Measurements from ENCODE around the gene WRAP53. TPM values are rescaled to one million over a fixed set of nuclear protein-coding genes. Genes with fewer than 3 reads are reported as not detected.

Gene WRAP53
- total RNA-seq, 2 experiments from 2014 or later: 24.8 to 30.7 TPM

DNA sequence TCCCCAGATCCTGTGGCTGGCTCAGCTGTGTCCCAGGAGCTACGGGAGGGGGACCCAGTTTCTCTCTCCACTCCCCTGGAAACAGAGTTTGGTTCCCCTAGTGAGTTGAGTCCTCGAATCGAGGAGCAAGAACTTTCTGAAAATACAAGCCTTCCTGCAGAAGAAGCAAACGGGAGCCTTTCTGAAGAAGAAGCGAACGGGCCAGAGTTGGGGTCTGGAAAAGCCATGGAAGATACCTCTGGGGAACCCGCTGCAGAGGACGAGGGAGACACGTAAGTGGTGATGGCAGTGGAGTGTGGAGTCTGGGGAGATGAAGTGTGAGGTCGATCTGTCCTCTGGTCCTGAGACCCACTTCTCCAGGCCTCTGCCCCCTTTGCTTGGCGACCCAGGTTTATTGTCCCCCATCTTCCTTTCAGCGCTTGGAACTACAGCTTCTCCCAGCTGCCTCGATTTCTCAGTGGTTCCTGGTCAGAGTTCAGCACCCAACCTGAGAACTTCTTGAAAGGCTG lies 585 bp downstream of the WRAP53 start:
- DNase-seq (ENCODE audit: low spot score): no peak
- TF ChIP-seq, protein P1, sequence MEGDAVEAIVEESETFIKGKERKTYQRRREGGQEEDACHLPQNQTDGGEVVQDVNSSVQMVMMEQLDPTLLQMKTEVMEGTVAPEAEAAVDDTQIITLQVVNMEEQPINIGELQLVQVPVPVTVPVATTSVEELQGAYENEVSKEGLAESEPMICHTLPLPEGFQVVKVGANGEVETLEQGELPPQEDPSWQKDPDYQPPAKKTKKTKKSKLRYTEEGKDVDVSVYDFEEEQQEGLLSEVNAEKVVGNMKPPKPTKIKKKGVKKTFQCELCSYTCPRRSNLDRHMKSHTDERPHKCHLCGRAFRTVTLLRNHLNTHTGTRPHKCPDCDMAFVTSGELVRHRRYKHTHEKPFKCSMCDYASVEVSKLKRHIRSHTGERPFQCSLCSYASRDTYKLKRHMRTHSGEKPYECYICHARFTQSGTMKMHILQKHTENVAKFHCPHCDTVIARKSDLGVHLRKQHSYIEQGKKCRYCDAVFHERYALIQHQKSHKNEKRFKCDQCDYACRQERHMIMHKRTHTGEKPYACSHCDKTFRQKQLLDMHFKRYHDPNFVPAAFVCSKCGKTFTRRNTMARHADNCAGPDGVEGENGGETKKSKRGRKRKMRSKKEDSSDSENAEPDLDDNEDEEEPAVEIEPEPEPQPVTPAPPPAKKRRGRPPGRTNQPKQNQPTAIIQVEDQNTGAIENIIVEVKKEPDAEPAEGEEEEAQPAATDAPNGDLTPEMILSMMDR (conservative IDR thresholded peaks at IDR 0.05; ENCODE audit: low read length): no peak
- no peak for TF ChIP-seq EZH2phosphoT487 (IDR thresholded peaks at IDR 0.05; ENCODE audit: borderline replicate concordance, low read depth, low read length)
- peak overlapping the region; percentile 92 for H3K4me3 ChIP-seq (ENCODE audit: low read depth, low read length, poor library complexity, severe bottlenecking)
- H3K36me3 ChIP-seq (ENCODE audit: insufficient read depth, low read length): peaks cover 42% of the 10 kb centered on the region
- H2AFZ ChIP-seq (ENCODE audit: low read length): peak overlapping the region; percentile 67
- intact Hi-C loops (cut with micrococcal nuclease; ENCODE audit: unreplicated experiment): loop anchor here (1.0 to 5.0 kb wide), 7 partner anchors 55 to 688 kb away; partner anchors contain the start of genes KCTD11 and KRABD2
- CTCF ChIA-PET (ENCODE audit: unreplicated experiment): interaction anchor here (1.5 kb wide), 1 partner anchor 74 kb away, joined by 4 read pairs; the partner anchor contains the start of gene FXR2
- BruUV-seq (replicated peaks): no TSS peak
- H3K9me3 ChIP-seq (ENCODE audit: low read length): no peaks in the 10 kb centered on the region
- H3K4me1 ChIP-seq (ENCODE audit: insufficient read depth, low read length, poor library complexity, severe bottlenecking): peaks cover 27% of the 10 kb centered on the region
- H4K20me1 ChIP-seq (ENCODE audit: insufficient read depth, low read length): peaks cover 19% of the 10 kb centered on the region
- POLR2A ChIA-PET: interaction anchor here (1.1 kb wide), 1 partner anchor 285 kb away, joined by 4 read pairs; the partner anchor contains the start of gene TMEM256
- peak overlapping the region; percentile 35 for H3K27ac ChIP-seq (ENCODE audit: low read depth, low read length, poor library complexity, severe bottlenecking)
- peak overlapping the region; percentile 98 for H3K4me2 ChIP-seq (ENCODE audit: low read length)
- no peaks in the 10 kb centered on the region for H3K9me2 ChIP-seq (ENCODE audit: insufficient read depth, low read length)
- peaks cover 50% of the 10 kb centered on the region for H3K79me2 ChIP-seq (ENCODE audit: insufficient read depth, low read depth, low read length)

DNA sequence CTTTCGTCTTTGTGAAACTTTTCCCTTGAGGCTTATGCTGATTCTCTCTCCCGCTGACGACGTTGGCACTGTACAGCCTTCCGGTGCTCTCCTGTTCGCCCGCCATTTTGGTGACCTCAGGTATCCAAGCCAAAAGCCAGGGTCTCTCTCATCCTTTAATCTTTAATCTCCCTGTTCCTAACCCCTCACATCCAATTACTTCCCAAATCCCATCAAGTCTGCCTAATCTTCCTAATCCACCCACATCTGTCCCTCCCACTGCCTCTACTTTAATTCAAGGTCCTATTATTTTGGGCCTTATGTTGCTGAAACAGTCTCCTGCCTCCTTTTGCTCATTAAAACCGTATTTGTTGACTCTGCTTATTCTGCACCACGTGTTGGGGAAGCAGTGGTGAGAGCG lies 7.3 kb downstream of the WRAP53 start:
- no peaks in the 10 kb centered on the region for H3K4me1 ChIP-seq (ENCODE audit: insufficient read depth, low read length, poor library complexity, severe bottlenecking)
- CTCF ChIA-PET (ENCODE audit: unreplicated experiment): no interaction called here
- H3K9me2 ChIP-seq (ENCODE audit: insufficient read depth, low read length): no peaks in the 10 kb centered on the region
- H3K36me3 ChIP-seq (ENCODE audit: insufficient read depth, low read length): peaks cover 29% of the 10 kb centered on the region
- intact Hi-C loops (cut with micrococcal nuclease; ENCODE audit: unreplicated experiment): no loop called here
- no peak overlapping the region for H3K4me2 ChIP-seq (ENCODE audit: low read length)
- TF ChIP-seq EZH2phosphoT487 (IDR thresholded peaks at IDR 0.05; ENCODE audit: borderline replicate concordance, low read depth, low read length): no peak
- TF ChIP-seq, protein P1 (conservative IDR thresholded peaks at IDR 0.05; ENCODE audit: low read length): no peak
- POLR2A ChIA-PET: no interaction called here
- no peak for DNase-seq (ENCODE audit: low spot score)
- no peaks in the 10 kb centered on the region for H3K79me2 ChIP-seq (ENCODE audit: insufficient read depth, low read depth, low read length)
- H2AFZ ChIP-seq (ENCODE audit: low read length): no peak overlapping the region
- no TSS peak for BruUV-seq (replicated peaks)
- H3K9me3 ChIP-seq (ENCODE audit: low read length): no peaks in the 10 kb centered on the region
- no peak overlapping the region for H3K27ac ChIP-seq (ENCODE audit: low read depth, low read length, poor library complexity, severe bottlenecking)
- H3K4me3 ChIP-seq (ENCODE audit: low read depth, low read length, poor library complexity, severe bottlenecking): no peak overlapping the region
- no peaks in the 10 kb centered on the region for H4K20me1 ChIP-seq (ENCODE audit: insufficient read depth, low read length)

DNA sequence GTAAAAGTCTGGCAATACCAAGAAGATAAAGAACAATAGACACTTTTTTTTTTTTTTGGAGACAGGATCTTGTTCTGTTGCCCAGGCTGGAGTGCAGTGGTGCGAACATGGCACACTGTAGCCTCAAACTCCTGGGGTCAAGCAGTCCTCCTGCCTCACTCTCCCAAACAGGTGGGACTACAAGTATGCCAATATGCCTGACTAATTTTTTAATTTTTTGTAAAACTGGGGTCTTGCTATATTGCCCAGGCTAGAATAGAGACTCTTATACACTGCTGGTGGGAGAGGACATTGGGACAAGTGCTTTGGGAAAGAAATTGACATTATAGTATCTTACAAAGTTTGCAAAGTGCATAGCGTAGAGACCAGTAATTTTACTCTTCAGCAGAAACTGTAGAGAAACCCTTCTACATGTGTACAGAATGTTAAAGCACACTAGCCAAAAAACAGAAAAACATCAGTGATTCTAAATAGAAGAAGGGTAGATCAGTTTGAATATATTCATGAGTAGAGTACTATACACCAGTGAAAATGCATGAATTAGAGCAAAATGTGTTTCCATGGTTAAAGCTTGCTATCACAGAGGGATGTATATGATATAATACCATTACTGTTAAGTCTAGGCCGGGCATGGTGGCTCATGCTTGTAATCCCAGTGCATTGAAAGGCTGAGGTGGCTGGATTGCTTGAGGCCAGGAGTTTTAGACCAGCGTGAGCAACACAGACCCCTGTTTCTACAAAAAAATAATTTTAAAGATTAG lies 9.7 kb downstream of the WRAP53 start:
- CTCF ChIA-PET (ENCODE audit: unreplicated experiment): no interaction called here
- peaks cover 35% of the 10 kb centered on the region for H3K36me3 ChIP-seq (ENCODE audit: insufficient read depth, low read length)
- no peaks in the 10 kb centered on the region for H3K4me1 ChIP-seq (ENCODE audit: insufficient read depth, low read length, poor library complexity, severe bottlenecking)
- H3K79me2 ChIP-seq (ENCODE audit: insufficient read depth, low read depth, low read length): no peaks in the 10 kb centered on the region
- BruUV-seq (replicated peaks): no TSS peak
- POLR2A ChIA-PET: no interaction called here
- H3K9me2 ChIP-seq (ENCODE audit: insufficient read depth, low read length): no peaks in the 10 kb centered on the region
- no peak for DNase-seq (ENCODE audit: low spot score)
- no peaks in the 10 kb centered on the region for H4K20me1 ChIP-seq (ENCODE audit: insufficient read depth, low read length)
- no peak overlapping the region for H3K27ac ChIP-seq (ENCODE audit: low read depth, low read length, poor library complexity, severe bottlenecking)
- no peak for TF ChIP-seq EZH2phosphoT487 (IDR thresholded peaks at IDR 0.05; ENCODE audit: borderline replicate concordance, low read depth, low read length)
- TF ChIP-seq, protein P1 (conservative IDR thresholded peaks at IDR 0.05; ENCODE audit: low read length): no peak
- H2AFZ ChIP-seq (ENCODE audit: low read length): no peak overlapping the region
- no peaks in the 10 kb centered on the region for H3K9me3 ChIP-seq (ENCODE audit: low read length)
- H3K4me3 ChIP-seq (ENCODE audit: low read depth, low read length, poor library complexity, severe bottlenecking): no peak overlapping the region
- H3K4me2 ChIP-seq (ENCODE audit: low read length): no peak overlapping the region
- intact Hi-C loops (cut with micrococcal nuclease; ENCODE audit: unreplicated experiment): no loop called here
